ENCODE results near the gene SLC2A4. TPM values are rescaled to one million over a fixed set of nuclear protein-coding genes. Genes with fewer than 3 reads are reported as not detected.
A peak's percentile ranks its signal among the peaks of the same experiment; 100 is the strongest.

The SLC2A4 gene
- total and polyA plus RNA-seq, 2 experiments from 2014 or later, result 6.3 to 13.6 TPM

- TF ChIP-seq ZNF331 (CRISPR knock-in tag; IDR thresholded peaks at IDR 0.05; ENCODE audit: low read depth) (no peak), EZH2 (IDR thresholded peaks at IDR 0.05; ENCODE audit: low read depth, unreplicated experiment) (no peak), ZNF462 (CRISPR knock-in tag; IDR thresholded peaks at IDR 0.05) (no peak), ZNF114 (CRISPR knock-in tag; IDR thresholded peaks at IDR 0.05) (no peak), STAT1 (IDR thresholded peaks at IDR 0.05; ENCODE audit: unreplicated experiment) (no peak), REST (IDR thresholded peaks at IDR 0.05; ENCODE audit: unreplicated experiment) (no peak), NANOG (IDR thresholded peaks at IDR 0.05; ENCODE audit: borderline replicate concordance) (no peak), CTCF (conservative IDR thresholded peaks at IDR 0.05; ENCODE audit: low read depth in 2 of 2) (no peak), CREB1 (CRISPR knock-in tag; IDR thresholded peaks at IDR 0.05; ENCODE audit: low read depth) (no peak), EZH2phosphoT487 (IDR thresholded peaks at IDR 0.05; ENCODE audit: unreplicated experiment) (no peak), POLR2AphosphoS5 (IDR thresholded peaks at IDR 0.05; ENCODE audit: low read depth) (no peak), JUNB (IDR thresholded peaks at IDR 0.05; ENCODE audit: unreplicated experiment) (no peak), ETS1 (IDR thresholded peaks at IDR 0.05) (no peak)
- Histone ChIP-seq H3K9me2 (ENCODE audit: insufficient read depth) (no peaks in the 10 kb centered on the region), H3K36me3 (ENCODE audit: insufficient read depth) (peaks cover 9% of the 10 kb centered on the region), H4K20me1 (replicated peaks; ENCODE audit: insufficient read depth) (peaks cover 15% of the 10 kb centered on the region; the same call in 1 of the 2 replicates), H3K79me2 (replicated peaks; ENCODE audit: insufficient read depth) (peaks cover 27% of the 10 kb centered on the region), H3K27me3 (ENCODE audit: insufficient read depth) (no peaks in the 10 kb centered on the region), H3K27ac (ENCODE audit: low read depth) (peak overlapping the region; percentile 99), H3K4me2 (peak overlapping the region; percentile 100), H3F3A (replicated peaks; ENCODE audit: low read depth) (peaks cover 22% of the 10 kb centered on the region), H2AFZ (no peak overlapping the region), H3K4me1 (ENCODE audit: insufficient read depth) (peaks cover 13% of the 10 kb centered on the region), H3K4me3 (peak overlapping the region; percentile 99)
- peak overlapping the region; percentile 99 for H3K27ac Mint-ChIP-seq
- peak; percentile 1 for ATAC-seq
- DNase-seq (ENCODE audit: low spot score), result peak; percentile 20
- peak overlapping the region; percentile 91 for H3K4me3 Mint-ChIP-seq
- peaks cover 38% of the 10 kb centered on the region for H3K36me3 Mint-ChIP-seq (ENCODE audit: low read depth)
- peaks cover 30% of the 10 kb centered on the region for H3K27me3 Mint-ChIP-seq (ENCODE audit: insufficient read depth, low read depth, poor library complexity)
- peaks cover 32% of the 10 kb centered on the region for H3K4me1 Mint-ChIP-seq
- no peaks in the 10 kb centered on the region; the same call in 2 of the 3 replicates for H3K9me3 Mint-ChIP-seq
Measured at GRCh38 chr17:7261379-7262191, 19.9 kb upstream of the SLC2A4 start.

All from GM23338 (cell line).